ENCODE measurements around the gene FRMD4A. TPM values are rescaled to one million over a fixed set of nuclear protein-coding genes. Genes with fewer than 3 reads are reported as not detected.

Gene FRMD4A
- total and polyA plus RNA-seq, 8 donors: 6.9 to 25.3 (median 11.3) TPM

DNA sequence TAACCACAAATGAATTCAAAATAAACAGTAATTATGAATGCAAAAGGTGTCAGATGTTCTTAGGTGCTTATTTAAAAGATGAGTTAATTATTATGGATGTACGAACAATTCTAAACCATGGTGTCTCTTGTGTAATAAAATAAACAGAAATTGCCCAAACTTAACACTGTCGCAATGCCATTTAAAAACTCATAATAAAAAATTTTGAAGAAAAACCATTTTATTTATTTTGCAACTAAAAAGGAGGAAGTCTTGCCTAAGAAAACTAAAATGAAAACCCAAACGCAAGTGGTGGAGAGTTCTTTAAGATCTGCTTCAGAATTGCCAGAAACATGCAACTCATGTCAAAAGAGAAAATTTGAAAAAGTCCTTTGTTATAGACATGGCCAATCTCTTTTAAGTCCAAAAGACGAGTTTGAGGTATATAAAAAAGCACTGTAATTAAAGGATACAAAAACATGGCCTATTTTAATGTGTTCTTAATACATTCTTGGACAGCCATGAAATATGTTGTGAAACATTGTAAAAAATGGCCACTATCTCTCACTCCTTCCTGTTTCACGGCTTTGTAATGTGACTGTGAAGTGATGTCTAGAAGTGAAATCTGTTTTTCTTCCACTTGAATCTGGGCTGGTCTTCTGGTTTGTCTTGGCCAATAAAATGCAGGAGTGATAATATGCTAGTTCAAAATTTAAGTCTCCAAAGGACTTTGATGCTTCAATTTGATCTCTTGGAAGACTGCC is 421.0 kb downstream of the FRMD4A start:
- Histone ChIP-seq H3K27ac (no peak overlapping the region), H3K4me1 (no peaks in the 10 kb centered on the region)
- WGBS, 5 donors: 76 to 86% (median 84%) methylated on average over 5 of the region's 5 CpGs

GRCh38 chr10:13908475-13908874 is 422.2 kb downstream of the FRMD4A start:
- DNase-seq: no peak
- intact Hi-C loops (cut with DNase I; ENCODE audit: low total_unique reads): no loop called here
- Histone ChIP-seq H3K36me3 (no peaks in the 10 kb centered on the region), H3K27ac (no peak overlapping the region), H3K9me3 (peaks cover 0 to 5% (median 0%) of the 10 kb centered on the region in 4 donors), H3K27me3 (no peaks in the 10 kb centered on the region), H3K4me3 (no peak overlapping the region), H3K4me1 (no peaks in the 10 kb centered on the region)
- TF ChIP-seq POLR2A (IDR thresholded peaks at IDR 0.05) (no peak), EP300 (IDR thresholded peaks at IDR 0.05) (no peak), POLR2AphosphoS5 (IDR thresholded peaks at IDR 0.05) (no peak)
- TF ChIP-seq, protein P1, sequence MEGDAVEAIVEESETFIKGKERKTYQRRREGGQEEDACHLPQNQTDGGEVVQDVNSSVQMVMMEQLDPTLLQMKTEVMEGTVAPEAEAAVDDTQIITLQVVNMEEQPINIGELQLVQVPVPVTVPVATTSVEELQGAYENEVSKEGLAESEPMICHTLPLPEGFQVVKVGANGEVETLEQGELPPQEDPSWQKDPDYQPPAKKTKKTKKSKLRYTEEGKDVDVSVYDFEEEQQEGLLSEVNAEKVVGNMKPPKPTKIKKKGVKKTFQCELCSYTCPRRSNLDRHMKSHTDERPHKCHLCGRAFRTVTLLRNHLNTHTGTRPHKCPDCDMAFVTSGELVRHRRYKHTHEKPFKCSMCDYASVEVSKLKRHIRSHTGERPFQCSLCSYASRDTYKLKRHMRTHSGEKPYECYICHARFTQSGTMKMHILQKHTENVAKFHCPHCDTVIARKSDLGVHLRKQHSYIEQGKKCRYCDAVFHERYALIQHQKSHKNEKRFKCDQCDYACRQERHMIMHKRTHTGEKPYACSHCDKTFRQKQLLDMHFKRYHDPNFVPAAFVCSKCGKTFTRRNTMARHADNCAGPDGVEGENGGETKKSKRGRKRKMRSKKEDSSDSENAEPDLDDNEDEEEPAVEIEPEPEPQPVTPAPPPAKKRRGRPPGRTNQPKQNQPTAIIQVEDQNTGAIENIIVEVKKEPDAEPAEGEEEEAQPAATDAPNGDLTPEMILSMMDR (IDR thresholded peaks at IDR 0.05): no peak
- WGBS, 5 donors: 79 to 83% (median 82%) methylated on average over 4 of the region's 4 CpGs

More for the DNA sequence above, 421.0 kb downstream of the FRMD4A start:
- Histone ChIP-seq H3K27me3 (no peaks in the 10 kb centered on the region), H3K9me3 (peaks cover 0 to 5% (median 0%) of the 10 kb centered on the region in 4 donors), H3K36me3 (no peaks in the 10 kb centered on the region), H3K4me3 (no peak overlapping the region)
- TF ChIP-seq POLR2AphosphoS5 (IDR thresholded peaks at IDR 0.05) (no peak), POLR2A (IDR thresholded peaks at IDR 0.05) (no peak), EP300 (IDR thresholded peaks at IDR 0.05) (no peak)
- TF ChIP-seq, protein P1 (IDR thresholded peaks at IDR 0.05): no peak
- intact Hi-C loops (cut with DNase I; ENCODE audit: low total_unique reads): no loop called here
- DNase-seq: no peak

- H3K4me3 ChIP-seq: no peak overlapping the region
- H3K36me3 ChIP-seq: no peaks in the 10 kb centered on the region
- no peaks in the 10 kb centered on the region for H3K4me1 ChIP-seq
- 64 to 81% (median 75%) methylated on average over 6 of the region's 6 CpGs for WGBS, 5 donors
- intact Hi-C loops (cut with DNase I; ENCODE audit: low total_unique reads): no loop called here
- peaks cover 0 to 5% (median 0%) of the 10 kb centered on the region in 4 donors for H3K9me3 ChIP-seq
- H3K27me3 ChIP-seq: no peaks in the 10 kb centered on the region
- H3K27ac ChIP-seq: no peak overlapping the region
- TF ChIP-seq POLR2A (IDR thresholded peaks at IDR 0.05): no peak
- TF ChIP-seq, protein P1 (IDR thresholded peaks at IDR 0.05): no peak
- TF ChIP-seq EP300 (IDR thresholded peaks at IDR 0.05): no peak
- TF ChIP-seq POLR2AphosphoS5 (IDR thresholded peaks at IDR 0.05): no peak
- DNase-seq: no peak
Measured at GRCh38 chr10:13907570-13907969, 423.2 kb downstream of the FRMD4A start.

DNA sequence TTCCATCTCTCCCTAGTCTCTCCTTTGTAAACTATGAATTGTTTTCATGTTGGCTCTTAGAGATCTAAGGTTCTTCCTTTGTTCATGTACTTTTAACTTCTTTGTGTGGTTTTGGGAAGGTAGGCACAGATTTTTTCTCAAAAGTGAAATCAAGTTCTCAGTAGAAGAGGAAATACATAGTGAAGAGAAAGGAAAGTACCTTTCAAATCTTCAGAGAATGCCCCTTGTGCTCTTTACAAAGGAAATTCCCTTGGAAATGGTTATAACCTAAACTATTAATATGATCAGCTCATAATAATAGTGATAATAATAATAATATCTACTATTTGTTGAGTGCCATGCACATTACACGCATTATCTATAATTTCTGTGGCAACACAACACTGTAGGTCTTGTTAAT is 425.4 kb downstream of the FRMD4A start:
- no peaks in the 10 kb centered on the region for H3K27me3 ChIP-seq
- no peaks in the 10 kb centered on the region for H3K4me1 ChIP-seq
- no peaks in the 10 kb centered on the region for H3K36me3 ChIP-seq
- DNase-seq: no peak
- 83 to 97% (median 93%) methylated on average over 1 of the region's 1 CpG for WGBS, 5 donors
- no peak overlapping the region for H3K4me3 ChIP-seq
- intact Hi-C loops (cut with DNase I; ENCODE audit: low total_unique reads): no loop called here
- H3K9me3 ChIP-seq: peaks cover 0 to 5% (median 0%) of the 10 kb centered on the region in 4 donors
- TF ChIP-seq EP300 (IDR thresholded peaks at IDR 0.05): no peak
- TF ChIP-seq, protein P1 (IDR thresholded peaks at IDR 0.05): no peak
- TF ChIP-seq POLR2AphosphoS5 (IDR thresholded peaks at IDR 0.05): no peak
- TF ChIP-seq POLR2A (IDR thresholded peaks at IDR 0.05): no peak
- no peak overlapping the region for H3K27ac ChIP-seq

Measured in stomach (tissue), 9 donors.